K562 (cell line): Measurements from ENCODE around the gene TMEM248. TPM values are rescaled to one million over a fixed set of nuclear protein-coding genes. Genes with fewer than 3 reads are reported as not detected.
A peak's percentile ranks its signal among the peaks of the same experiment; 100 is the strongest.

ENCODE experiments used
- CTBP1 ChIP-seq: fragments of 450-650 bp; IDR thresholded peaks from 2 replicates; pipeline ENCODE4 v1.6.1; 2016; ENCODE audit warnings: borderline replicate concordance
- E2F1 ChIP-seq: sonication (generic); formaldehyde crosslinking; IDR thresholded peaks from 2 replicates; pipeline ENCODE4 v1.8.1; 2023; ENCODE audit warnings: mild to moderate bottlenecking, missing genetic modification reagents, moderate library complexity
- ELF1 ChIP-seq: fragments of 200-800 bp; sonication (Bioruptor generic); IDR thresholded peaks from 2 replicates; pipeline ENCODE4 v1.6.1; 2016; ENCODE audit warnings: missing genetic modification characterization, missing compliant biosample characterization
- EP400 ChIP-seq: fragments of 450-650 bp; IDR thresholded peaks from 2 replicates; pipeline ENCODE4 v1.6.1; 2017; ENCODE audit warnings: antibody characterized with exemption, mild to moderate bottlenecking, moderate library complexity
- HNRNPLL ChIP-seq: fragments of 200-400 bp; formaldehyde crosslinking; IDR thresholded peaks from 2 replicates; pipeline ENCODE4 v1.6.1; 2017; ENCODE audit warnings: low read length, low read depth, mild to moderate bottlenecking; ENCODE audit not compliant: poor library complexity, severe bottlenecking
- MEIS2 ChIP-seq: fragments of 450-650 bp; IDR thresholded peaks from 2 replicates; pipeline ENCODE4 v1.6.1; 2014; ENCODE audit warnings: mild to moderate bottlenecking; ENCODE audit not compliant: partially characterized antibody
- NEUROD1 ChIP-seq: fragments of 150-350 bp; IDR thresholded peaks from 2 replicates; pipeline ENCODE4 v1.6.1; 2014; ENCODE audit warnings: borderline replicate concordance, low read length, low read depth; ENCODE audit not compliant: partially characterized antibody
- PHF20 ChIP-seq: fragments of 450-650 bp; IDR thresholded peaks from 2 replicates; pipeline ENCODE4 v1.6.1; 2018; ENCODE audit not compliant: partially characterized antibody
- SIN3A ChIP-seq, 2 experiments: fragments of 150-350 bp in 1 of 2; IDR thresholded peaks; 2 replicates each; pipeline ENCODE4 v1.6.1; 2011 to 2016; ENCODE audit warnings: borderline replicate concordance in 2 of 2, low read depth in 2 of 2, low read length in 2 of 2, mild to moderate bottlenecking in 2 of 2, moderate library complexity in 2 of 2; ENCODE audit not compliant: control insufficient read depth in 1 of 2
- TBP ChIP-seq: optimal IDR thresholded peaks from 2 replicates; pipeline ENCODE3; 2011; ENCODE audit warnings: low read depth, low read length, improper control_type of control experiment
- THAP12 ChIP-seq: fragments of 250-450 bp; sonication (Bioruptor Pico); IDR thresholded peaks from 2 replicates; pipeline ENCODE4 v1.9.0; 2021; ENCODE audit warnings: mild to moderate bottlenecking, inconsistent platforms
- ZNF639 ChIP-seq, 2 experiments: fragments of 200-800 bp in 1 of 2; sonication (Bioruptor generic) in 1 of 2; sonication (generic) in 1 of 2; formaldehyde crosslinking in 1 of 2; IDR thresholded peaks in 1 of 2; conservative IDR thresholded peaks in 1 of 2; 2 replicates each; pipeline versions ENCODE4 v1.5.0 to v1.6.1; 2016 to 2020; ENCODE audit warnings: missing compliant biosample characterization in 1 of 2, missing genetic modification characterization in 1 of 2, missing genetic modification reagents in 1 of 2
- polyA plus RNA-seq, 8 experiments: library from polyadenylated mRNA; depleted of rRNA in 4 of 8; stranded (reverse) in 5 of 8; unstranded in 3 of 8; fragments of >200 nt; fragmentation: Nextera tagmentation in 2 of 8; fragmentation: Illumina TruSeq in 1 of 8; extraction: Ambion mirVana in 2 of 8; extraction: Trizol in 1 of 8; gene quantifications; 2 replicates each; pipeline versions ENCODE4 v1.2.1 to v1.2.3, GENCODE V29; 2011 to 2014; ENCODE audit warnings: inconsistent platforms in 1 of 8, missing spikeins in 1 of 8
- total RNA-seq, 7 experiments: library from RNA; depleted of rRNA in 6 of 7; stranded (reverse); fragments of >200 nt in 6 of 7; fragmentation: Illumina TruSeq in 2 of 7; extraction: Trizol in 2 of 7; gene quantifications; 2 replicates each; pipeline versions ENCODE4 v1.2.1 to v1.2.3, GENCODE V29; 2011 to 2021; ENCODE audit warnings: low replicate concordance in 1 of 7
- TF ChIP-seq, protein P1 (sequence below): fragments of 450-650 bp; IDR thresholded peaks from 2 replicates; pipeline ENCODE4 v1.6.1; 2014; ENCODE audit warnings: low read depth, mild to moderate bottlenecking, moderate library complexity, borderline replicate concordance

TMEM248 gene
- total and polyA plus RNA-seq, 9 of the 15 experiments (the other 6 are each of a cell fraction or from before 2014, with no cell fraction given) = 6.3 to 132 (median 64.4) TPM

GRCh38 chr7:66996444-66997191, 75.6 kb downstream of the TMEM248 start, which contains the start of gene TYW1 (continued):
- TF ChIP-seq PHF20 (peak; percentile 80), E2F1 (0 out of 2 replicates have a peak, but pooled peaks have one; percentile 54), ELF1 (tag) (peak; percentile 72), ZNF639 (CRISPR knock-in tag; conservative IDR thresholded peaks at IDR 0.05 in 1 of 2, IDR thresholded peaks at IDR 0.05 in 1 of 2) (peak in 1 of 2 experiments; percentile 89; a peak in 2 of 4 replicates), EP400 (peak; percentile 75), THAP12 (CRISPR knock-in tag) (peak; percentile 88), SIN3A (IDR thresholded peaks at IDR 0.05; ENCODE audit: borderline replicate concordance in 2 of 2, control insufficient read depth in 1 of 2, low read depth in 2 of 2, low read length in 2 of 2) (peak in 1 of 2 experiments; percentile 75; a peak in 2 of 4 replicates), CTBP1 (peak; percentile 51; the same call in 1 of the 2 replicates), NEUROD1 (peak; percentile 63), MEIS2 (peak; percentile 83), HNRNPLL (peak; percentile 91), TBP (peak; percentile 45)
- TF ChIP-seq, protein P1, sequence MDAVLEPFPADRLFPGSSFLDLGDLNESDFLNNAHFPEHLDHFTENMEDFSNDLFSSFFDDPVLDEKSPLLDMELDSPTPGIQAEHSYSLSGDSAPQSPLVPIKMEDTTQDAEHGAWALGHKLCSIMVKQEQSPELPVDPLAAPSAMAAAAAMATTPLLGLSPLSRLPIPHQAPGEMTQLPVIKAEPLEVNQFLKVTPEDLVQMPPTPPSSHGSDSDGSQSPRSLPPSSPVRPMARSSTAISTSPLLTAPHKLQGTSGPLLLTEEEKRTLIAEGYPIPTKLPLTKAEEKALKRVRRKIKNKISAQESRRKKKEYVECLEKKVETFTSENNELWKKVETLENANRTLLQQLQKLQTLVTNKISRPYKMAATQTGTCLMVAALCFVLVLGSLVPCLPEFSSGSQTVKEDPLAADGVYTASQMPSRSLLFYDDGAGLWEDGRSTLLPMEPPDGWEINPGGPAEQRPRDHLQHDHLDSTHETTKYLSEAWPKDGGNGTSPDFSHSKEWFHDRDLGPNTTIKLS = peak; percentile 58; the same call in 1 of the 2 replicates
